Adrenal gland (tissue), 5 donors: ENCODE measurements around the gene PNKP.

Experiments
- POLR2A ChIP-seq, 2 donors: fragments of 450-650 bp; IDR thresholded peaks; one replicate each; pipeline ENCODE4 v1.6.1; 2017; ENCODE audit warnings: antibody characterized with exemption in 2 of 2, mild to moderate bottlenecking in 2 of 2, moderate library complexity in 1 of 2
- TF ChIP-seq, protein P1 (sequence below), 6 experiments: fragments of 450-650 bp in 4 of 6; fragments of 200-600 bp in 2 of 6; sonication (generic) in 1 of 6; IDR thresholded peaks; 1 replicate in 5 of 6; 2 replicates in 1 of 6; pipeline versions ENCODE4 v1.5.1 to v1.8.0; 2016 to 2021; ENCODE audit warnings: antibody characterized with exemption in 6 of 6, mild to moderate bottlenecking in 2 of 6, moderate library complexity in 1 of 6
- donor health status: DM: no; HTN: no; CAD: no.

DNA sequence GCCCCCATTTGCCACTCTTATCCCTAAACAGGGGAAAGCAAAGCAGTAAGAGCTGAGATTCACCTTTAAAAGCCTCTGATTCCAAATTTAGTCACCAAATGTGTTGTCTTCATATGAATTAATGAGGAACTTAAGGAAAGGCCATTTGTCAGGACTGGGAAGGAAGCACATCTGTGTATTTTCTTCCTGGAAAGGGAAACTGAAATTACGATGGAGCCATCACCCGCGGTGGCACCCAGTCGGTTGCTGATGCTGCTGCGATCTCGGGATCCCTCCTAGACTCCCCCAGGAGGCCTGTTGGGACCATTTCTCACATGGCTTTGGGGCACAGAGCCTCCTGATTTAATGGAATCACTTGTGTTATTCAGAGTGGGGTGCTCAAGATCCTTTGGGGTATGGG lies 36.8 kb upstream of the PNKP start:
- TF ChIP-seq, protein P1, sequence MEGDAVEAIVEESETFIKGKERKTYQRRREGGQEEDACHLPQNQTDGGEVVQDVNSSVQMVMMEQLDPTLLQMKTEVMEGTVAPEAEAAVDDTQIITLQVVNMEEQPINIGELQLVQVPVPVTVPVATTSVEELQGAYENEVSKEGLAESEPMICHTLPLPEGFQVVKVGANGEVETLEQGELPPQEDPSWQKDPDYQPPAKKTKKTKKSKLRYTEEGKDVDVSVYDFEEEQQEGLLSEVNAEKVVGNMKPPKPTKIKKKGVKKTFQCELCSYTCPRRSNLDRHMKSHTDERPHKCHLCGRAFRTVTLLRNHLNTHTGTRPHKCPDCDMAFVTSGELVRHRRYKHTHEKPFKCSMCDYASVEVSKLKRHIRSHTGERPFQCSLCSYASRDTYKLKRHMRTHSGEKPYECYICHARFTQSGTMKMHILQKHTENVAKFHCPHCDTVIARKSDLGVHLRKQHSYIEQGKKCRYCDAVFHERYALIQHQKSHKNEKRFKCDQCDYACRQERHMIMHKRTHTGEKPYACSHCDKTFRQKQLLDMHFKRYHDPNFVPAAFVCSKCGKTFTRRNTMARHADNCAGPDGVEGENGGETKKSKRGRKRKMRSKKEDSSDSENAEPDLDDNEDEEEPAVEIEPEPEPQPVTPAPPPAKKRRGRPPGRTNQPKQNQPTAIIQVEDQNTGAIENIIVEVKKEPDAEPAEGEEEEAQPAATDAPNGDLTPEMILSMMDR (IDR thresholded peaks at IDR 0.05), result no peak
- no peak for TF ChIP-seq POLR2A (IDR thresholded peaks at IDR 0.05)
